ENCODE measurements around the gene LUC7L3.

DNA sequence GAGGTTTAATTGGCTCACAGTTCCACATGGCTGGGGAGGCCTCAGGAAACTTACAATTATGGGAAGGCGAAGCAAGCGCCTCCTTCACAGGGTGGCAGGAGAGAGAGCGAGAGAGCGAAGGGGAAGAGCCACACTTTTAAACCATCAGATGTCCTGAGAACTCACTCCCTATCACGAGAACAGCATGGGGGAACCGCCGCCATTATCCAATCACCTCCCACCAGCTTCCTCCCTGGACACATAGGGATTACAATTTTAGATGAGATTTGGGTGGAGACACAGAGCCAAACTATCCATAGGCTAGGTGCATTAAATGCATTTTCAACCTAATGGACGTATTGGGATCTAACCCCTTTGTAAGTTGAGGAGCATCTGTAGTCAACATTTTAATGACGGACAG, 6.8 kb upstream of the LUC7L3 start:
- TF ChIP-seq, protein P1, sequence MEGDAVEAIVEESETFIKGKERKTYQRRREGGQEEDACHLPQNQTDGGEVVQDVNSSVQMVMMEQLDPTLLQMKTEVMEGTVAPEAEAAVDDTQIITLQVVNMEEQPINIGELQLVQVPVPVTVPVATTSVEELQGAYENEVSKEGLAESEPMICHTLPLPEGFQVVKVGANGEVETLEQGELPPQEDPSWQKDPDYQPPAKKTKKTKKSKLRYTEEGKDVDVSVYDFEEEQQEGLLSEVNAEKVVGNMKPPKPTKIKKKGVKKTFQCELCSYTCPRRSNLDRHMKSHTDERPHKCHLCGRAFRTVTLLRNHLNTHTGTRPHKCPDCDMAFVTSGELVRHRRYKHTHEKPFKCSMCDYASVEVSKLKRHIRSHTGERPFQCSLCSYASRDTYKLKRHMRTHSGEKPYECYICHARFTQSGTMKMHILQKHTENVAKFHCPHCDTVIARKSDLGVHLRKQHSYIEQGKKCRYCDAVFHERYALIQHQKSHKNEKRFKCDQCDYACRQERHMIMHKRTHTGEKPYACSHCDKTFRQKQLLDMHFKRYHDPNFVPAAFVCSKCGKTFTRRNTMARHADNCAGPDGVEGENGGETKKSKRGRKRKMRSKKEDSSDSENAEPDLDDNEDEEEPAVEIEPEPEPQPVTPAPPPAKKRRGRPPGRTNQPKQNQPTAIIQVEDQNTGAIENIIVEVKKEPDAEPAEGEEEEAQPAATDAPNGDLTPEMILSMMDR (IDR thresholded peaks at IDR 0.05): no peak
- TF ChIP-seq POLR2A (IDR thresholded peaks at IDR 0.05): no peak

Data from thyroid gland (tissue), 4 donors.